Measurements from ENCODE around the gene BARX1. TPM values are rescaled to one million over a fixed set of nuclear protein-coding genes. Genes with fewer than 3 reads are reported as not detected.
"Not testable (repeated sequence)": the region's sequence is repeated elsewhere in the genome, so short reads cannot be mapped to it uniquely, and the experiment has no call there.

Gene BARX1
- total RNA-seq, 1 donor from 2014 or later = not detected

DNA sequence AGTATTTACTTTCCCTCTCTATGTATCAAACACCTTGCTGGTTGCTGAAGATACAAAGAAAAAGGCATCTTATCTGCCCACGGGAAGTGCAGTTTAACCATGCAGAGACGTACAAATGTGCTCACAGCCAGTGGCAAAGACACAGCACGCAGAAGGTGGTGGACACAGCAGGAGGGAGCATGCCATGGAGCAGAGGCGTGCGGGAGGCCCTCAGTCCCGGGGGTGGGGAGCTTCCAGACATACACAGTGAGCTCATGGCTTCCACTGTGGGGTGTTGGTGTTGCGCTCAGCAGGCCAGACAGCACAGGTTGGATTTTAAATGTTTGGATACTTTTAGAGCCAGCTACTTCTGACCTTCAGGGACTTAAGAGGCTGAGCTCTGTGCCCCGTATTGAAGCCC, 8.8 kb upstream of the BARX1 start:
- TF ChIP-seq, protein P1, sequence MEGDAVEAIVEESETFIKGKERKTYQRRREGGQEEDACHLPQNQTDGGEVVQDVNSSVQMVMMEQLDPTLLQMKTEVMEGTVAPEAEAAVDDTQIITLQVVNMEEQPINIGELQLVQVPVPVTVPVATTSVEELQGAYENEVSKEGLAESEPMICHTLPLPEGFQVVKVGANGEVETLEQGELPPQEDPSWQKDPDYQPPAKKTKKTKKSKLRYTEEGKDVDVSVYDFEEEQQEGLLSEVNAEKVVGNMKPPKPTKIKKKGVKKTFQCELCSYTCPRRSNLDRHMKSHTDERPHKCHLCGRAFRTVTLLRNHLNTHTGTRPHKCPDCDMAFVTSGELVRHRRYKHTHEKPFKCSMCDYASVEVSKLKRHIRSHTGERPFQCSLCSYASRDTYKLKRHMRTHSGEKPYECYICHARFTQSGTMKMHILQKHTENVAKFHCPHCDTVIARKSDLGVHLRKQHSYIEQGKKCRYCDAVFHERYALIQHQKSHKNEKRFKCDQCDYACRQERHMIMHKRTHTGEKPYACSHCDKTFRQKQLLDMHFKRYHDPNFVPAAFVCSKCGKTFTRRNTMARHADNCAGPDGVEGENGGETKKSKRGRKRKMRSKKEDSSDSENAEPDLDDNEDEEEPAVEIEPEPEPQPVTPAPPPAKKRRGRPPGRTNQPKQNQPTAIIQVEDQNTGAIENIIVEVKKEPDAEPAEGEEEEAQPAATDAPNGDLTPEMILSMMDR (IDR thresholded peaks at IDR 0.05; ENCODE audit: insufficient read depth, low read length, severe bottlenecking) = no peak
- peaks cover 26% of the 10 kb centered on the region for H3K27me3 ChIP-seq (ENCODE audit: control insufficient read depth, insufficient read depth, low read length)

DNA sequence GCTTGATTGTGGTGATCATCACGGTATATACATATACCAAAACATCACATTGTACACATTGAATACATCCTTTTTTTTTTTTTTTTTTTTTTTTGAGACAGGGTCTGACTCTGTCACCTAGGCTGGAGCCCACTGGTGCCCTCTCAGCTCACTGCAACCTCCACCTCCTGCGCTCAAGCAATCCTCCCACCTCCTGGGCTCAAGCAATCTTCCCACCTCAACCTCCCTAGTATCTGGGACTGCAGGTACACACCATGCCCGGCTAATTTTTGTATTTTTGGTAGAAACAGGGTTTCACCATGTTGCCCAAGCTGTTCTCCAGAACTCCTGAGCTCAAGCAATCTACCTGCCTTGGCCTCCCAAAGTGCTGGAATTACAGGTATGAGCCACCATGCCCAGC, 8.3 kb upstream of the BARX1 start:
- not testable (repeated sequence) for H3K4me3 ChIP-seq (ENCODE audit: low read depth, low read length); FAIRE-seq; DNase-seq (ENCODE audit: low read depth)

More for the DNA sequence above, 8.8 kb upstream of the BARX1 start:
- Histone ChIP-seq H3K36me3 (ENCODE audit: control insufficient read depth, insufficient read depth, low read length) (no peaks in the 10 kb centered on the region), H3K4me3 (ENCODE audit: low read depth, low read length) (no peak overlapping the region)
- FAIRE-seq = no peak
- no peak for DNase-seq (ENCODE audit: low read depth)

DNA sequence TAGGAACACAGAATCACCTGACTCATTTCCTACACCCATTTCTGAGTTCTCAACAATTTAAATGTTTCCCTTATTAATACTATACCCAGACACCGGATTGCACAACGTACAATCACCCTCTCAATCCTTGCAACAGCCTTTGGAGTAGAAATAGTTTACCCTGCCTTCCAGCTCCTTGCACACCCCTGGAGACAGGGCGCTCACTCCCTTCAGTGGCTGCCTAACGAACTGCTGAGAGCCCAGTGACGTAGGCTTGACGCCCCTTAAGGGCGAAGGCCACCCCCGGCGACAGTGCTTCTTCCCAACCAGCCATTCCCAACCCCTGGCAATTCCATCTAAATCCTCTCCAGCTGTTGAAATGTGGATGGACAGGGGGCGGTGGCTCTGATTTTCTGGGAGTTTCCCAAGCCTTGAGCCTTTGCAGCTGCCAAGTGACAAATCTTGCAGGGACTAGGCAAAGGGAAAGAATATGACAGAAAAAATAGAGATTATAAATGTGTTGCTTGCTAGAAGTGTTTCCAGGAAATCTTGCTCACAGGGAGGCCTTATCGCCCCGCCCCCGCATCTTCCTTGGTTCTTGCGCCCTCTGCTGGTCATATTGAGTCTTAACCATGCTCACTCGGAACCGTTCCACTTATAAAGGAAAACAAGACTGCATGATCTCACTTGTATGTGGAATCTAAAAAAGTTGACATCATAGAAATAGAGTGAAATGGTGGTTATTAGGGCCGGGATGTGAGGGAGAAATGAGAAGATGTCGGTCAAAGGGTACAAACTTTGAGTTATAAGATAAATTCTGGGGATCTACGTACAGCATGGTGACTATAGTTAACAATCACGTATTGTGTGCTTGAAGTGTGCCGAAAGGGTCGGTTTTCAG, 7.6 kb upstream of the BARX1 start:
- peaks cover 36% of the 10 kb centered on the region for H3K27me3 ChIP-seq (ENCODE audit: control insufficient read depth, insufficient read depth, low read length)
- FAIRE-seq = no peak
- H3K36me3 ChIP-seq (ENCODE audit: control insufficient read depth, insufficient read depth, low read length) = no peaks in the 10 kb centered on the region
- TF ChIP-seq, protein P1 (IDR thresholded peaks at IDR 0.05; ENCODE audit: insufficient read depth, low read length, severe bottlenecking) = peak; percentile 74
- DNase-seq (ENCODE audit: low read depth) = peak; percentile 70
- no peak overlapping the region for H3K4me3 ChIP-seq (ENCODE audit: low read depth, low read length)

More for the DNA sequence above, 8.3 kb upstream of the BARX1 start:
- H3K27me3 ChIP-seq (ENCODE audit: control insufficient read depth, insufficient read depth, low read length) = peaks cover 31% of the 10 kb centered on the region
- H3K36me3 ChIP-seq (ENCODE audit: control insufficient read depth, insufficient read depth, low read length) = not testable (repeated sequence)

DNA sequence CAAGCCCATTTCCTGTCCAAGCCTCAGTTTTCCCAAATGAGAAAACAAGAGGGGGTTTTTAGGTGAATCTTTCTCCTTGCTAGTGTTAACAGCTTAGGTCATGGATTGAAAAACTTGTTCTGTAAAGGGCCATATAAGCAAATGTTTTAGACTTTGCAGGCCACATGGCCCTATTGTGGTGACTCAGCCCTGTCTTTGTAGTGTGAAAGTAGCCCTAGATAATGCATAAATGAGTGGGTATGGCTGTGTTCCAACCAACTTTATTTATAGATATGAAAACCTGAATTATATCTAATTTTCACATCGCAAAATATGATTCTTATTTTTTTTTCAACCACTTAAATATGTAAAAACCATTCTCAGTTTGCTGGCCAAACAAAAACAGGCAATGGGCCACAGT, 6.9 kb upstream of the BARX1 start:
- DNase-seq (ENCODE audit: low read depth) = no peak
- H3K27me3 ChIP-seq (ENCODE audit: control insufficient read depth, insufficient read depth, low read length) = peaks cover 44% of the 10 kb centered on the region
- FAIRE-seq = no peak
- no peak overlapping the region for H3K4me3 ChIP-seq (ENCODE audit: low read depth, low read length)
- TF ChIP-seq, protein P1 (IDR thresholded peaks at IDR 0.05; ENCODE audit: insufficient read depth, low read length, severe bottlenecking) = no peak
- no peaks in the 10 kb centered on the region for H3K36me3 ChIP-seq (ENCODE audit: control insufficient read depth, insufficient read depth, low read length)

- peaks cover 49% of the 10 kb centered on the region for H3K27me3 ChIP-seq (ENCODE audit: control insufficient read depth, insufficient read depth, low read length)
- TF ChIP-seq, protein P1 (IDR thresholded peaks at IDR 0.05; ENCODE audit: insufficient read depth, low read length, severe bottlenecking) = no peak
- no peak overlapping the region for H3K4me3 ChIP-seq (ENCODE audit: low read depth, low read length)
- FAIRE-seq (no peak), DNase-seq (ENCODE audit: low read depth) (no peak)
- H3K36me3 ChIP-seq (ENCODE audit: control insufficient read depth, insufficient read depth, low read length) = no peaks in the 10 kb centered on the region
These were observed 6.1 kb upstream of the BARX1 start for GRCh38 chr9:93960971-93961841.

Measured in bronchial epithelial cell (primary cell).